Measurements from ENCODE around the gene ZDHHC7. TPM values are rescaled to one million over a fixed set of nuclear protein-coding genes. Genes with fewer than 3 reads are reported as not detected.

ZDHHC7 gene
- total and polyA plus RNA-seq, 4 donors: 30.3 to 48.1 (median 40.3) TPM

DNA sequence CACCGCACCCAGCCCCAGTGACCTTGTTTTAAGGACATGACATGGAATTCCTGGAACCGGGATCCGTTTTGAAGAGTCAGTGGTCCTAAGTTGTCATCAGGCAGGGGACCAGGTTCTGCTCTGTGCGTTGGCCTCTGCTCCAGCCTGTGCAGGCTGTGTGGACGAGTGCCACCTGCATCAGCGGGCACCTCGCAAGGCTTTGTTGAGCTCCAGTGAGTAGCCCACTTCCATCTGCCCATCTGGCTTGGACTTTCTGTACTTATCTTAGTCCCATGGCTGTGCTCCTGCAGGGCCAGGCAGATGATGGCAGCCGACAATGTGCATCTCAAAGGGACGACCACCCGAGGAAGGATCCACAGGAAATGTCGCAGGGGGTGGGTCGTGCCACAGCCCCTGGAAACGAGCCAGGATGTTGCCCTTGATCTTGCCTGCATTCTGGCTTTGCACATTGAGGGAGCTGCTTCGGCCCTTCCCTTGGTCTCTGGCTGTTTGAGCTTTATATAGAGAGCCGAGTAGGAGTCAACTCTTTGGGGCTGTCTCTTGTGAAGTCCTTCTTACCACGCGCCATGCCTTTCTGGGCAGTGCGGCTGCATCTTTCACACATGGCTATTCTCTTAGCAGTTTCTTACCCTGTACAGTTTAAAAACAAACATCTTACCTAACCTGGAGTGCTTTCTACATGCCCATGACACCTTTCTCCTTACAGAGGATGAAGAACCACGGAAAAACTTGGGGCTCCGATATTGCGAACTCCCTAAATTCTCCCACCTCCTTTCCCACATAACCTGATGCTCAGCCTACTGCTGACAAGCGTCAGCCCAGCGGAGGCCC, 34.5 kb upstream of the ZDHHC7 start:
- WGBS (ENCODE audit: insufficient coverage): 79% methylated on average over 23 of the region's 23 CpGs
- peaks cover 16% of the 10 kb centered on the region for H3K4me1 ChIP-seq (ENCODE audit: control insufficient read depth, insufficient read depth, low read length)
- H3K4me3 ChIP-seq (ENCODE audit: low read depth, low read length): no peak overlapping the region
- no peaks in the 10 kb centered on the region for H3K9me3 ChIP-seq (ENCODE audit: control insufficient read depth, insufficient read depth, low read length)
- H3K27ac ChIP-seq (ENCODE audit: low read depth, low read length): no peak overlapping the region
- H3K27me3 ChIP-seq (ENCODE audit: control insufficient read depth, insufficient read depth, low read length): no peaks in the 10 kb centered on the region
- no peak for DNase-seq (ENCODE audit: low read depth in 4 of 6, low spot score in 6 of 6)
- peaks cover 6% of the 10 kb centered on the region for H3K36me3 ChIP-seq (ENCODE audit: control insufficient read depth, insufficient read depth, low read length)

DNA sequence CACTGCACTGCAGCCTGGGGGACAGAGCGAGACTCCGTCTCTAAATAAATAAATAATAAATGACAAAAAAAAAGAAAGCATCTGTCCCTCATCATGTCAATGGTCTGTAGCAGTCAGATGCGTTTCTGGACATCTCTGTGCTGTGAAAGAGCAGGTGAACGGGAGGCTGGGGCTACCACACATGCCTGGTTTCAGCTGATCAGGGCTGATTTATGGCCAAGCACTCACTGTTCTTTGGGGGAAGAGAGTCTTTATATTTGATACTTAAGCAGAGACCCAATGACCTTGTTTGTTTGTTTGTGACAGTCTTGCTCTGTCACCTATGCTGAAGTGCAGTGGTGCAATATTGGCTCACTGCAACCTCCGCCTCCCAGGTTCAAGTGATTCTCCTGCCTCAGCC, 33.7 kb upstream of the ZDHHC7 start:
- H3K27ac ChIP-seq (ENCODE audit: low read depth, low read length): no peak overlapping the region
- no peak overlapping the region for H3K4me3 ChIP-seq (ENCODE audit: low read depth, low read length)
- peaks cover 6% of the 10 kb centered on the region for H3K36me3 ChIP-seq (ENCODE audit: control insufficient read depth, insufficient read depth, low read length)
- H3K4me1 ChIP-seq (ENCODE audit: control insufficient read depth, insufficient read depth, low read length): peaks cover 12% of the 10 kb centered on the region
- 94% methylated on average over 2 of the region's 5 CpGs for WGBS (ENCODE audit: insufficient coverage)
- no peak for DNase-seq (ENCODE audit: low read depth in 4 of 6, low spot score in 6 of 6)
- H3K9me3 ChIP-seq (ENCODE audit: control insufficient read depth, insufficient read depth, low read length): no peaks in the 10 kb centered on the region
- H3K27me3 ChIP-seq (ENCODE audit: control insufficient read depth, insufficient read depth, low read length): no peaks in the 10 kb centered on the region

DNA sequence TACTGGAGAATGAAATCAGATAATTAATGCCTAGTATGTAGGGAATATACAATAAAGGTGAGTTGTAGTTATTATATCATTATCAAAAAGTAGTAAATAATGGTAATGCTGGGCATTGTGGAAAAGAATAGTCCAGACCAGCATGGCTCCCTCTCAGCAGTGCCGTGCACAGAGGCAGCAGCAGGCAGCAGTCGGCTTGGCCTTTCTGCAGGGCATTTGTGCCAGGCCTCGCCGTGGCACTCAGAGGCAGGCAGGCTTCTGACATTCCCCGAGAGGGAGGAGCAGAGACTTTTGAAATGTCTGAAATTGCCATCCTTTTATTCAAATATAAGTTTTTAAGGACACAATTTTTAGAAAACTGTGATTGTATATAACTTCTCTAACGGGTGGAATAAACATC, 31.3 kb upstream of the ZDHHC7 start:
- peaks cover 6% of the 10 kb centered on the region for H3K36me3 ChIP-seq (ENCODE audit: control insufficient read depth, insufficient read depth, low read length)
- H3K4me1 ChIP-seq (ENCODE audit: control insufficient read depth, insufficient read depth, low read length): peaks cover 14% of the 10 kb centered on the region
- no peak overlapping the region for H3K4me3 ChIP-seq (ENCODE audit: low read depth, low read length)
- DNase-seq (ENCODE audit: low read depth in 4 of 6, low spot score in 6 of 6): no peak
- no peak overlapping the region for H3K27ac ChIP-seq (ENCODE audit: low read depth, low read length)
- H3K27me3 ChIP-seq (ENCODE audit: control insufficient read depth, insufficient read depth, low read length): no peaks in the 10 kb centered on the region
- H3K9me3 ChIP-seq (ENCODE audit: control insufficient read depth, insufficient read depth, low read length): no peaks in the 10 kb centered on the region
- 40% methylated on average over 1 of the region's 6 CpGs for WGBS (ENCODE audit: insufficient coverage)

DNA sequence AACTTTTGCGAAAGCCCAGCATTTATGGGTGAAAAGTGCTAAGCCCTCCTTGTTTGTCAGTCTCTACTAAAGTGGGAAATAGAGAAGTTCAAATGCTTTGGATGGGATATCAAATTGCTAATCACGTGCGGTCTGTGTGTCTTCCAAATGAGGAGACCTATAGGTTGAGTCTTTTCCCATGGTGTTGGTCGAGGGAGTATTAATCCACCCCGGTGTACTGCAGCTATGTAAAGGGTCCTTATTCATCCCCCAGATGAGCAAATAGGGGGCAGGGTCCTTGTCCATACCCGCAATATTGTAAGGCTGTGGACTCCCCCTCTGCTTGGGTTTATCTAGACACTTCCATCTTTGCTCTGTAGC, 30.8 kb upstream of the ZDHHC7 start:
- WGBS (ENCODE audit: insufficient coverage): 25% methylated on average over 5 of the region's 6 CpGs
- Histone ChIP-seq H3K27ac (ENCODE audit: low read depth, low read length) (no peak overlapping the region), H3K4me1 (ENCODE audit: control insufficient read depth, insufficient read depth, low read length) (peaks cover 15% of the 10 kb centered on the region), H3K4me3 (ENCODE audit: low read depth, low read length) (no peak overlapping the region), H3K27me3 (ENCODE audit: control insufficient read depth, insufficient read depth, low read length) (no peaks in the 10 kb centered on the region), H3K36me3 (ENCODE audit: control insufficient read depth, insufficient read depth, low read length) (peaks cover 6% of the 10 kb centered on the region), H3K9me3 (ENCODE audit: control insufficient read depth, insufficient read depth, low read length) (no peaks in the 10 kb centered on the region)
- DNase-seq (ENCODE audit: low read depth in 4 of 6, low spot score in 6 of 6): no peak

DNA sequence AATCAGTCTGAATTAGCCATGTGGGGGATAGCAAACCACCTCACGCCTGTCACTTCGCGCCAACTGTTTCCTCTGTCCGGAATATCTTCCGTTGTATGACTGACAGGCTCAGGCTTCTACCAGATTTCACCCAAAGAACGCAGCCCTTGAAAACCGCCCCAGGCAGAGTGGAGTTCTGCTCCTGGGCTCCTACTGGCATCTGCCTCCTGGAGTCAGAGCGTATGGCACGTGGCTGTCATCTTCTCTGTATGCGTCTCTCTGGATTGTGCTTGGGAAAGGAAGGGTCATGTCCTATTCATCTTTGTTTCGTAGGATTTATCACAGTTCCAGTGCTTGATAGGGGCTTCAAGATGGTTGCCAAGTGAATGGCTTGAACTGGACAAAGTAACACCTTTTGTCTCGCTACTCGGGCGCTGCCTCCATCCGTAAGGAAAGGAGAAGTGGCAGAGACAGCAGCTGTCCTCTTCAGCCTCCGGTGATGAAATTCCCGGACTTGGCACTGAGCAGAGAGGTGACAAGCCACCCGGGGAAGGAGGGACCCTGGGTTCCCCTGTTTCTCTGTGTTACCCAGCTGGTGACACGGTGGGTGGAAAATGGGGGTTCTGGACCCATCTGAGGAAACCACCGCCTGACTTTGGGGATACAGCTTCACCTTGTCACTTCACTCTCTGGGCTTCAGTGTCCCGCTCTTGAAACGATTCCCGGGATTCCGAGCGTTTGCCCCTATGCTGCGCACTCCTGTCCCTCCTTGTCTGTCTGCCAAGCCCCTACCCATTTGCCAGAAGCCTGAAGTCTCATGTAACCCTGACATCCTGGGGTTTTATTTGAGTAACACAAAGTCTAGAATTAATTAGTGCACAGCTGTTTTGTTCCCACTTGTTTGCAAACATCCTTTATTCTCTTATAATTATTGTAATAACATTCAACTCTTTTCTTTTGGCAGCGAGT, 30.2 kb upstream of the ZDHHC7 start:
- Histone ChIP-seq H3K27me3 (ENCODE audit: control insufficient read depth, insufficient read depth, low read length) (no peaks in the 10 kb centered on the region), H3K27ac (ENCODE audit: low read depth, low read length) (no peak overlapping the region), H3K4me1 (ENCODE audit: control insufficient read depth, insufficient read depth, low read length) (peaks cover 17% of the 10 kb centered on the region), H3K36me3 (ENCODE audit: control insufficient read depth, insufficient read depth, low read length) (peaks cover 6% of the 10 kb centered on the region), H3K9me3 (ENCODE audit: control insufficient read depth, insufficient read depth, low read length) (no peaks in the 10 kb centered on the region), H3K4me3 (ENCODE audit: low read depth, low read length) (no peak overlapping the region)
- WGBS (ENCODE audit: insufficient coverage): 31% methylated on average over 25 of the region's 27 CpGs
- peak in 2 of 6 donors; percentile 79 to 82 for DNase-seq (ENCODE audit: low read depth in 4 of 6, low spot score in 6 of 6)

DNA sequence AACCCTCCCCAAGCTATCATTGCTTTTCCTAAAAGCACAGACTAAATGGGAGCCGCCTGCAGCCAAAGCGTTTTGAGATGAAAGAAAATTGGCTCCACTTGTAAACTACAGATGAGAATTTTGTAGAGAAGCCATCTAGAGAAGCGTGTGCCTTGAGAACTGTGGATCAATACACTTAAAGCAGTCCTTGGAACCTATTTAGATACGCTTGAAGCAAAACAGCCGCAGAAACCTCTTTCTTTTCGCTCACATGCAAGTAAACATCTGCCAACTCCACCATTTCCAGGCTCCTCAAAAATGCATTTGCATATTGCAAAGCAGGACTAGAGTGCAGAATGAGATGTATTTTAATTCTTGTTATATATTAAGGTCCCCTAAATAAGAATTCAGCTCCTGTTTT, 29.4 kb upstream of the ZDHHC7 start:
- peak in 2 of 6 donors; percentile 81 to 89 for DNase-seq (ENCODE audit: low read depth in 4 of 6, low spot score in 6 of 6)
- no peak overlapping the region for H3K4me3 ChIP-seq (ENCODE audit: low read depth, low read length)
- H3K27ac ChIP-seq (ENCODE audit: low read depth, low read length): no peak overlapping the region
- H3K27me3 ChIP-seq (ENCODE audit: control insufficient read depth, insufficient read depth, low read length): no peaks in the 10 kb centered on the region
- no peaks in the 10 kb centered on the region for H3K9me3 ChIP-seq (ENCODE audit: control insufficient read depth, insufficient read depth, low read length)
- 36% methylated on average over 3 of the region's 6 CpGs for WGBS (ENCODE audit: insufficient coverage)
- peaks cover 17% of the 10 kb centered on the region for H3K4me1 ChIP-seq (ENCODE audit: control insufficient read depth, insufficient read depth, low read length)
- peaks cover 5% of the 10 kb centered on the region for H3K36me3 ChIP-seq (ENCODE audit: control insufficient read depth, insufficient read depth, low read length)

DNA sequence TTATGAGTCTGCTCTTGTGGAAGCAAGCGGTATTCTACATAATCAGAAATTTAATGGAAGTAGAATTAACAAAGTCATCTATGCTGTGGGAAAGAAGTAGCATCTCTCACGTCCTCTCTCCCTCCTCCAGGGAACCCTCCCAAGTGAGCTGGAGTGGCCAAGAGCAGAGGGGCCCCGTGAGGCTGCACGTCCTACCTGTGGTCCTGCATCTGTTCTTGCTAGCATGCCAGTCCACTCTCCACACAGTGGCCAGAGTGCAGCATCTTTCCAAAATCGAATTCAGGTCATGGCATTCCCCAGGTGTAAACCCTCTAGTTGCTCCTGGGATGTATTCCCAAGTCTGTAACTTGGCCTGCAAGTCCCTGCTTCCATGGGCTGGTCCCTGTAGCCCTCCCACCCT, 26.4 kb upstream of the ZDHHC7 start:
- no peak overlapping the region for H3K27ac ChIP-seq (ENCODE audit: low read depth, low read length)
- H3K4me1 ChIP-seq (ENCODE audit: control insufficient read depth, insufficient read depth, low read length): peaks cover 23% of the 10 kb centered on the region
- no peaks in the 10 kb centered on the region for H3K9me3 ChIP-seq (ENCODE audit: control insufficient read depth, insufficient read depth, low read length)
- WGBS (ENCODE audit: insufficient coverage): 80% methylated on average over 4 of the region's 5 CpGs
- H3K36me3 ChIP-seq (ENCODE audit: control insufficient read depth, insufficient read depth, low read length): peaks cover 21% of the 10 kb centered on the region
- no peaks in the 10 kb centered on the region for H3K27me3 ChIP-seq (ENCODE audit: control insufficient read depth, insufficient read depth, low read length)
- no peak for DNase-seq (ENCODE audit: low read depth in 4 of 6, low spot score in 6 of 6)
- no peak overlapping the region for H3K4me3 ChIP-seq (ENCODE audit: low read depth, low read length)

DNA sequence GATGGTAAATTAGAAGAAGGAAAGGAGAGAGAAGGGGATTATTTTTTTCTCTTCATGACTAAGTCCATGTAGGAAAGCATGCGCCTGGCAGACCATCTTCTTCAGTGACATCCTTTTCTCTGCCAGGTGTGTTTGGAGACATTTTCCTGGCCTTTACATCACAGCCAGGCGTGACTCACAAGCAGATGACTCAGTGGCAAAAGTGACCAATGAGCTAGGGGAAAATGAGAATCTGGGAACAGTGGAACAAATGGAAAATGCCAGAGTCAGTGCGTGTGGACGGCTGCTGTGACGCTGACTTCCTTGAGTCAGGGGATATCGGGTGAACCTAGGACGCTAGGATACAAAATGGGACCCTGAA, 25.7 kb upstream of the ZDHHC7 start:
- H3K4me3 ChIP-seq (ENCODE audit: low read depth, low read length): no peak overlapping the region
- no peaks in the 10 kb centered on the region for H3K27me3 ChIP-seq (ENCODE audit: control insufficient read depth, insufficient read depth, low read length)
- no peaks in the 10 kb centered on the region for H3K9me3 ChIP-seq (ENCODE audit: control insufficient read depth, insufficient read depth, low read length)
- peaks cover 28% of the 10 kb centered on the region for H3K36me3 ChIP-seq (ENCODE audit: control insufficient read depth, insufficient read depth, low read length)
- H3K4me1 ChIP-seq (ENCODE audit: control insufficient read depth, insufficient read depth, low read length): peaks cover 23% of the 10 kb centered on the region
- H3K27ac ChIP-seq (ENCODE audit: low read depth, low read length): no peak overlapping the region
- no peak for DNase-seq (ENCODE audit: low read depth in 4 of 6, low spot score in 6 of 6)
- WGBS (ENCODE audit: insufficient coverage): 87% methylated on average over 6 of the region's 7 CpGs

DNA sequence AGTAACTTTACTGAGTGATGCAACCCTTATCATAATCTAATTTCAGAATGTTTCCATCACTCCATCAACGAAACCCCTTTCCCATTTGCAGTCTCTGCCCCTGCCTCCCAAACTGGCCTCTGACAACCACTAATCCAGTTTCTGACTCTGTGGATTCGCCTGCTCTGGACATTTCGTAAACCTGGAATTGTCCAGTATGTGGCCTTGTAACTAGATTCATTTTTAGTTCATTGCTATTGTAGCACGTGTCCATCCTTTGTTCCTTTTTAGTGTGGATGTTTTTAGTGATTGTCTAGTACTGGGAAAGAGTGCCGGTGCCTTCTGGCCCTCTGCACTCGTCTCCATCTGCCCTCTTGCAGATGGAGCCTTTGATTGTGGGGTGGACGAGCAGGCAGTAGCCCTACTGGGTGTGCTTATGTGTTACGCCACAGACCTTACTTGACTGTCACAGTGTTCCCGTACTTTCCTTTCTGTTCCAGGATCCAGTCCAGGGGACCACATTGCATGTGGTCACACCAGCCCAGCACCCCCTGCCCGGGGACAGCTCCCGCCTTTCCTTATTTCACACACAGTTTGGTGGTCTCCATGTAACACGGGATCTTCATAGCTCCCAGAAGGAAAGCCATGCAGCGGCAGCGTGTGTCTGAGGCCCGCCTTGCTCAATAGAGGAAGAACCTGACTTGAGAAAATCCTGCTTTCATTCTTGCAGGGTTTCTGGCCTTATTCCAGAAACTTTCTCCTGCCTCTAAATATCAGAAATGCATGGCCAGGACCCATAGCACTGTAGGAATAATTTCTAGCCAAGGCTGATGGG, 25.1 kb upstream of the ZDHHC7 start:
- DNase-seq (ENCODE audit: low read depth in 4 of 6, low spot score in 6 of 6): peak in 1 of 6 donors; percentile 34
- Histone ChIP-seq H3K4me3 (ENCODE audit: low read depth, low read length) (no peak overlapping the region), H3K27me3 (ENCODE audit: control insufficient read depth, insufficient read depth, low read length) (no peaks in the 10 kb centered on the region), H3K9me3 (ENCODE audit: control insufficient read depth, insufficient read depth, low read length) (no peaks in the 10 kb centered on the region), H3K36me3 (ENCODE audit: control insufficient read depth, insufficient read depth, low read length) (peaks cover 31% of the 10 kb centered on the region), H3K4me1 (ENCODE audit: control insufficient read depth, insufficient read depth, low read length) (peaks cover 19% of the 10 kb centered on the region), H3K27ac (ENCODE audit: low read depth, low read length) (no peak overlapping the region)
- WGBS (ENCODE audit: insufficient coverage): 73% methylated on average over 15 of the region's 15 CpGs
